Central memory CD8-positive, alpha-beta T cell (primary cell): ENCODE measurements around the gene SUN1.

Source experiments
- ATAC-seq: fragments of 150-1000 bp; cut with Tn5 transposase; replicated peaks from 2 replicates; pipeline ENCODE4 v1.10.0; 2022; ENCODE audit warnings: mild to moderate bottlenecking, moderate FRiP score, moderate number of reproducible peaks; ENCODE audit not compliant: poor library complexity, severe bottlenecking; ENCODE audit errors: extremely low read depth
- DNase-seq, 2 donors: peaks; one replicate each; pipeline ENCODE4 v3.0.0; 2021; ENCODE audit warnings: low spot score in 2 of 2
- H3K27ac Mint-ChIP-seq: one replicate; pipeline ENCODE4 v1.8.0; 2022; ENCODE audit warnings: low read depth, mild to moderate bottlenecking, moderate library complexity, mixed read lengths
- H3K27me3 Mint-ChIP-seq: one replicate; pipeline ENCODE4 v1.8.0; 2022; ENCODE audit warnings: mixed read lengths
- H3K36me3 Mint-ChIP-seq: one replicate; pipeline ENCODE4 v1.8.0; 2022; ENCODE audit warnings: mild to moderate bottlenecking, moderate library complexity, mixed read lengths; ENCODE audit not compliant: insufficient read depth
- H3K4me1 Mint-ChIP-seq: one replicate; pipeline ENCODE4 v1.8.0; 2022; ENCODE audit warnings: mixed read lengths
- H3K4me3 Mint-ChIP-seq: one replicate; pipeline ENCODE4 v1.8.0; 2022; ENCODE audit warnings: mild to moderate bottlenecking, moderate library complexity, mixed read lengths
- H3K9me3 Mint-ChIP-seq: one replicate; pipeline ENCODE4 v1.8.0; 2022; ENCODE audit warnings: mixed read lengths

Gene SUN1

DNA sequence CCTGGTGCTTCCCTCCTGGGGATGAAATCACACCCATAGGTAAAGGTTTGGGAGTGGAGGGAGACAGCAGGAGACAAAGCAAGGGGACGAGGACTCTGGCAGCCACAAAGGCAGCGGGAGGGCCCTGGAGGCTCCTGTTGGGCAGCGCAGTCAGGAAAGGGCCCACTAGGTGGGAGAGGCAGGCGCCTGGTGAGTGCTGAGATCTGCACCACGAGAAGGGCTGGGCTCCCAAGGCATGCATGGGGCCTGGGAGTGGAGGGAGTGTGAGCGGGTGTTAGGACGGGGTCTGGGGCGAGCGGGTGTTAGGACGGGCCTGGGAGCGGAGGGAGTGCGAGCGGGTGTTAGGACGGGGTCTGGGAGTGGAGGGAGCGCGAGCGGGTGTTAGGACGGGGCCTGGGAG is 57.1 kb downstream of the SUN1 start:
- Mint-ChIP-seq H3K4me3 (no peak overlapping the region), H3K9me3 (no peaks in the 10 kb centered on the region), H3K4me1 (peaks cover 15% of the 10 kb centered on the region), H3K27ac (no peak overlapping the region), H3K36me3 (peaks cover 48% of the 10 kb centered on the region), H3K27me3 (no peaks in the 10 kb centered on the region)
- ATAC-seq, result no peak
- no peak for DNase-seq

GRCh38 chr7:890868-891267 is 58.6 kb downstream of the SUN1 start:
- Mint-ChIP-seq H3K27ac (peak overlapping the region; percentile 62), H3K9me3 (no peaks in the 10 kb centered on the region), H3K4me3 (no peak overlapping the region), H3K4me1 (peaks cover 15% of the 10 kb centered on the region), H3K27me3 (no peaks in the 10 kb centered on the region), H3K36me3 (peaks cover 49% of the 10 kb centered on the region)
- DNase-seq (no peak), ATAC-seq (no peak)

DNA sequence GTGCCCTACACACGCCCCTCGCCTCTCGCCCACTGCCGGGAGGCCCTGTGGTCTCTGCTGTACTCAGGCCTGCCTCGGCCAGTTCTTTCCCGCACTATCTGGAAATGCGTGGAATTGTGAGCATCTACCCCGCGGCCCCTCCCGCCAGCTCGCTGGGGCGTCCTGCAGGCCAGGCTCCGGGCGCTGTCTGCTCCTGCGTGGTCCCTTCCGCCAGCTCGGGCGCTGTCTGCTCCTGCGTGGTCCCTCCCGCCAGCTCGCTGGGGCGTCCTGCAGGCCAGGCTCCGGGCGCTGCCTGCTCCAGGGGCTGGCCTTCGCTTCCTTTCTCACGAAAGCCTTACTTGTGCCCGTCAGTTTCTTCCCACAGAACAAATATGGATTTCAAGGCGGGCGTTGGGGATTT is 59.0 kb downstream of the SUN1 start:
- ATAC-seq (no peak), DNase-seq (no peak)
- no peaks in the 10 kb centered on the region for H3K27me3 Mint-ChIP-seq
- peaks cover 15% of the 10 kb centered on the region for H3K4me1 Mint-ChIP-seq
- H3K4me3 Mint-ChIP-seq, result no peak overlapping the region
- peak overlapping the region; percentile 62 for H3K27ac Mint-ChIP-seq
- peaks cover 53% of the 10 kb centered on the region for H3K36me3 Mint-ChIP-seq
- H3K9me3 Mint-ChIP-seq, result no peaks in the 10 kb centered on the region

DNA sequence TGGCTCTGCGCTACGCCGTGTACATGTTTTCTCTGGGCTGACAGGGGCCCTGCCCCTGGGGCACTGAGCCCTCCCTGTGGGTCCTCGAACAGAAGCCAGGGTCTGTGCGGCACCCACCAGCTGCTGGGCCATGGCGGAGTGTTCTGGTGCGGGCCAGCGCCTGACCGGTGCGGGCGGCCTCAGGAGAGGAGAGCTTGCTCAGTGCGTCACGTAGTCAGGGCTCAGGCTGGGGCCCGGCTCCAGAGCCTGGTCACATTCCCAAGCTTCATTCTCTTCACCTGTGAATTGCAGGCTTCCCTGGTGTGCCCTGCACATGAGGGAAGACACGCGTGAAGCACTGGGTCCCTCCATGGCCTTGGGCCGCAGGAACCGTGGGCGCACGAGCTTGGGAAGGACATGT is 59.5 kb downstream of the SUN1 start:
- Mint-ChIP-seq H3K27me3 (no peaks in the 10 kb centered on the region), H3K27ac (peak overlapping the region; percentile 42), H3K4me1 (peaks cover 15% of the 10 kb centered on the region), H3K4me3 (no peak overlapping the region), H3K36me3 (peaks cover 53% of the 10 kb centered on the region), H3K9me3 (no peaks in the 10 kb centered on the region)
- DNase-seq, result no peak
- ATAC-seq, result no peak

GRCh38 chr7:892648-893593 is 60.6 kb downstream of the SUN1 start:
- Mint-ChIP-seq H3K27ac (peak overlapping the region; percentile 42), H3K36me3 (peaks cover 49% of the 10 kb centered on the region), H3K4me3 (no peak overlapping the region), H3K9me3 (no peaks in the 10 kb centered on the region), H3K27me3 (no peaks in the 10 kb centered on the region), H3K4me1 (peaks cover 15% of the 10 kb centered on the region)
- no peak for ATAC-seq
- DNase-seq, result no peak

- no peaks in the 10 kb centered on the region for H3K27me3 Mint-ChIP-seq
- no peak overlapping the region for H3K4me3 Mint-ChIP-seq
- H3K36me3 Mint-ChIP-seq, result peaks cover 52% of the 10 kb centered on the region
- ATAC-seq, result no peak
- peak overlapping the region; percentile 42 for H3K27ac Mint-ChIP-seq
- DNase-seq, result no peak
- H3K4me1 Mint-ChIP-seq, result peaks cover 13% of the 10 kb centered on the region
- no peaks in the 10 kb centered on the region for H3K9me3 Mint-ChIP-seq
These were observed 61.4 kb downstream of the SUN1 start for GRCh38 chr7:893686-894085.

DNA sequence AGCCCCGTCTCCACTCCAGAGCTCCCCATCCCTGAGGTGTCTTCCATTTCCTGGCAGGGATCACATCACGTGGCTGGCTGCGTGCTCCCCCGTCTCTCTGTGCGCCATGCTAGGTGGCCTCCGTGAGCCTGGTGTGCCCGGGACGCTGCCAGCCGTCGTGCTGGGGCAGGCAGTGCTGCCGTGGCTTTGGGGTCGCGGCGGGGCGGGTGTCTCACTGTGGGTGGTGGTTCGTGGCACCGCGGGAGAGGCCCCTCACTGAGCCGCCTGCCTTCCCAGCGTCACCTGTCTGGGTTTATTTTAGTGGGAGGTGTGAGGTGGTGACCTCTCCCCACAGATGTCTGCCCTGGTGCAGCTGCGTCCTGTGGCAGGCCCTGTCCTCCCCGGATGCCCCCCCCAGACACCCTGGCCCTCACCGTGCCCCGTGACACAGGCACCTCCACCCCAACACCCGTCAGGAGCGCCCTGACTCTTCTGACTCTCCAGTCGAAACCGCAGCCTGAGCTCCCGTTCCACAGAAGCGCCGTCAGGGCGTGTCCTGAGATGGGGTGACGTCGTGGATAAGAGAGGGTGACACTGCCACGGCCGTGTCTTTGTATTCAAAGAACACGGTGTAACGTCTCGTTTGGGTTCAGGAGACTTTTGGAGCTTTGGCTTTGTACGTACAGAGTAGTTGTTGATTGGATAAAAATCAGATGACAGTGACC is 62.0 kb downstream of the SUN1 start:
- peak overlapping the region; percentile 42 for H3K27ac Mint-ChIP-seq
- no peaks in the 10 kb centered on the region for H3K9me3 Mint-ChIP-seq
- H3K4me1 Mint-ChIP-seq, result peaks cover 10% of the 10 kb centered on the region
- no peak for ATAC-seq
- DNase-seq, result no peak
- H3K27me3 Mint-ChIP-seq, result no peaks in the 10 kb centered on the region
- H3K4me3 Mint-ChIP-seq, result no peak overlapping the region
- H3K36me3 Mint-ChIP-seq, result peaks cover 46% of the 10 kb centered on the region

GRCh38 chr7:894927-895450 is 62.7 kb downstream of the SUN1 start:
- Mint-ChIP-seq H3K9me3 (no peaks in the 10 kb centered on the region), H3K27me3 (no peaks in the 10 kb centered on the region), H3K27ac (no peak overlapping the region), H3K4me1 (peaks cover 10% of the 10 kb centered on the region), H3K4me3 (no peak overlapping the region), H3K36me3 (peaks cover 46% of the 10 kb centered on the region)
- ATAC-seq, result no peak
- DNase-seq, result no peak

DNA sequence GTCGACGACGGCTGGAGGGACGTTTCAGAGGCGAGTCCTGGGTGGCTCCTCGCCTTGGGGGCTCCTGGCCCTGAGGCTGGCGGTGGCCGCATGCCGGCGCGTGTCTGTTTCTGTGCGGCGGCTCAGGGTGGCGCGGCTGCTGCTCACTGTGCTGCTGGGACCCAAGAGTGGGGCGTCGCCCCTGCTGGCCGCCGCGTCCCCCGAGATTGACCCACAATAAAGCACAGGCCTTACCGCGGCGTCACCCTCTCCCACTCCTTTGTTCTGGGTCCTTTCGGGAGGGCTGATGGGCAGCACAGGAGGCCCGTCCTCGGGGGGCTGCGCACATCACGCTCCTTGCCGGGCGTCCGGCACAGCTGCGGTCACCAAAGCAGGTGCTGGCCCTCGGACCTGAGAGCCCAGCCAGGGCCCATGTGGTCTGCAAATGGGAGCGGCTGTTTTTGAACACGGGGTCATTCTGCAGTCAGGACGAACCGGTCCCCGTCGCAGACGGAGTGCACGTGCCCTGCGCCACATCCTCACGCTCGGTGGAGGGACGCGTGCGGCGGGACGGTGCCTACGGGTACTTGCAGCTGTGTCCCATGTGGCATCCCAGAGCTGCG is 63.3 kb downstream of the SUN1 start:
- peaks cover 42% of the 10 kb centered on the region for H3K36me3 Mint-ChIP-seq
- peaks cover 10% of the 10 kb centered on the region for H3K4me1 Mint-ChIP-seq
- peak overlapping the region; percentile 59 for H3K27ac Mint-ChIP-seq
- no peaks in the 10 kb centered on the region for H3K9me3 Mint-ChIP-seq
- H3K4me3 Mint-ChIP-seq, result no peak overlapping the region
- no peak for ATAC-seq
- no peaks in the 10 kb centered on the region for H3K27me3 Mint-ChIP-seq
- no peak for DNase-seq

DNA sequence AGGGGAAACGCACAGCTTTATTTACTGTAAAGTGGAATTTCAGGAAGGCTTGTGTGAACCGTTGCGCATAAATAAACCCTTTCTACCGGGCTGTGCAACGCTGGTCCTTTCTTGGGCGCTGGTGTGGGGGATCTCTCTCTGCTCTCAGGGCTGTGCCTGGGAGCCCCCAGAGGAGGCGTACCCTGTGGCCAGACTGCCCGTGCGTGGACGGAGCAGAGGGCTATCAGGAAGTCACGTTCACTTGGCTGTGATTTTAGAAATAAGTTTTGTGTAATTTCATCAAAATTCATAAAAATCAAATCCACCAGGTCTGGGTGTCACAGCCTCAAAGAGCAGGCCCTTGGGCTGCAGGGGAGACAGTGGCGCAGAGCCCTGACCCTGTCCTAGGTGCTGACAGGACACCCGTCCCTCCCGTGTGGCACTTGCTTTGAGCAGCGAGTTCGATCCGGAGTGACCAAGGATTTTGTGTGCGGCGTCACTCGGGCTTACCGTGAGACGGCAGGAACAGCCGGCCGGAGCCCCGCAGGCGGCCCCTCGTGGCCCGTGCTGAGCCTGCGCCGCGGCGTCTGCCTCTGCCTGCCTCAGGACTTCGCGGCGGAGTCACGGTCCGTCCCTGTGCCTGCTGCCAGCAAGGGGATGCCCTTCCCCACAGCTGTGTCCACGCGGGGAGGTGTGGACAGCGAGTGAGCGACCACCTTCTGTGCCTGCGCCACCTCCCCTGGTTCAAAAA is 64.2 kb downstream of the SUN1 start:
- H3K9me3 Mint-ChIP-seq, result no peaks in the 10 kb centered on the region
- DNase-seq (no peak), ATAC-seq (no peak)
- H3K27ac Mint-ChIP-seq, result peak overlapping the region; percentile 59
- H3K4me1 Mint-ChIP-seq, result peaks cover 10% of the 10 kb centered on the region
- H3K27me3 Mint-ChIP-seq, result no peaks in the 10 kb centered on the region
- H3K4me3 Mint-ChIP-seq, result no peak overlapping the region
- peaks cover 38% of the 10 kb centered on the region for H3K36me3 Mint-ChIP-seq

- H3K9me3 Mint-ChIP-seq, result no peaks in the 10 kb centered on the region
- H3K27me3 Mint-ChIP-seq, result no peaks in the 10 kb centered on the region
- H3K4me1 Mint-ChIP-seq, result peaks cover 10% of the 10 kb centered on the region
- no peak overlapping the region for H3K4me3 Mint-ChIP-seq
- H3K27ac Mint-ChIP-seq, result no peak overlapping the region
- ATAC-seq, result no peak
- peaks cover 37% of the 10 kb centered on the region for H3K36me3 Mint-ChIP-seq
- no peak for DNase-seq
These were observed 64.8 kb downstream of the SUN1 start for GRCh38 chr7:897086-897485.

- Mint-ChIP-seq H3K36me3 (peaks cover 34% of the 10 kb centered on the region), H3K9me3 (no peaks in the 10 kb centered on the region), H3K27me3 (no peaks in the 10 kb centered on the region), H3K4me3 (no peak overlapping the region), H3K27ac (no peak overlapping the region), H3K4me1 (peaks cover 5% of the 10 kb centered on the region)
- no peak for ATAC-seq
- DNase-seq, result no peak
These were observed 65.6 kb downstream of the SUN1 start for GRCh38 chr7:897771-898376.
